ENCODE results near the gene TAF11L7.
"Not testable (repeated sequence)": the region's sequence is repeated elsewhere in the genome, so short reads cannot be mapped to it uniquely, and the experiment has no call there.

The TAF11L7 gene

GRCh38 chr5:17585658-17586057 is at the start of gene TAF11L7:
Gene TAF11L7 (minus strand): TSS chr5:17585758.
- not testable (repeated sequence) for DNase-seq

- no peak for DNase-seq
Measured at GRCh38 chr5:17634160-17634559, 48.6 kb upstream of the TAF11L7 start, which contains the start of gene TAF11L14. Gene TAF11L14 (plus strand): TSS chr5:17634460.

- not testable (repeated sequence) for DNase-seq
Measured at GRCh38 chr5:17631788-17632187, 46.2 kb upstream of the TAF11L7 start, which contains the start of gene TAF11L13. Gene TAF11L13 (plus strand): TSS chr5:17632088.

- DNase-seq: no peak
Measured at GRCh38 chr5:17625686-17626085, 40.1 kb upstream of the TAF11L7 start.

- no peak for DNase-seq
Measured at GRCh38 chr5:17620627-17621026, 35.1 kb upstream of the TAF11L7 start.

GRCh38 chr5:17619354-17619753 is 33.8 kb upstream of the TAF11L7 start:
- no peak for DNase-seq

- no peak for DNase-seq
Measured at GRCh38 chr5:17614872-17615605, 29.5 kb upstream of the TAF11L7 start.

- not testable (repeated sequence) for DNase-seq
Measured at GRCh38 chr5:17610092-17610491, 24.5 kb upstream of the TAF11L7 start, which contains the start of gene TAF11L12. Gene TAF11L12 (plus strand): TSS chr5:17610392.

GRCh38 chr5:17607461-17607860 is 21.9 kb upstream of the TAF11L7 start:
- not testable (repeated sequence) for DNase-seq

DNA sequence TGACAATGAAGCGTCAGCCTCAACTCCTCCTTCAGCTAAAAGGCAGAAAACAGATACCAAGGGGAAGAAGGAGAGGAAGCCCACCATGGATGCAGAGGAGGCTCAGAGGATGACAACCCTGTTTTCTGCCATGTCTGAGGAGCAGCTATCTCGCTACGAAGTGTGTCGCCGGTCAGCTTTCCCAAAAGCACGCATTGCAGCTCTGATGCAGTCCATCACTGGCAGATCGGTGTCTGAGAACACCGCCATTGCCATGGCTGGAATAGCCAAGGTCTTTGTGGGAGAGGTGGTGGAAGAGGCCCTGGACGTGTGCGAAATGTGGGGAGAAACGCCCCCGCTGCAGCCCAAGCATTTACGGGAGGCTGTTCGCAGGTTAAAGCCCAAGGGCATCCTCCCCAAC is 19.4 kb upstream of the TAF11L7 start:
- DNase-seq: no peak

DNA sequence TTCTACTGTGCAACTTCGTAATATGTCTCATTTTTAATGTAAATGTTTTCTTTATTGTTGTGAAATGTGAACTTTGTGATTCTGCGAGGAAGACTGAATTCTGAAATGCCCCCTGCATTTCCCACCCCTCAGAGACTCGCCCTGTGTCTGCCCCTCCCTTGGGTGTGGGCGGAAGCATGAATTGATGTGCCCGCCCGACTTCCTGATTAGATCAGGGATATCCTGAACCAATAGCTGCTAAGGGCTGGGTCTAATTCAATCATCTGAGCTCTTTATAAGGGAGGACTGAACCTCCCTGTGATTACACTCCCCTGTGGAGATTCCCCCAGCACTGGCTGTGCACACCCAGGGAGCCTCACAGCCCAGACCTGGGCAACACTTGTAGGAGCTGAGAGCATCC is 18.3 kb upstream of the TAF11L7 start, which contains the start of gene TAF11L11:
Gene TAF11L11, plus strand, starts transcription at position 304 of the 400 bp plus-strand sequence.
- not testable (repeated sequence) for DNase-seq

- not testable (repeated sequence) for DNase-seq
Measured at GRCh38 chr5:17597728-17598127, 12.2 kb upstream of the TAF11L7 start, which contains the start of gene TAF11L10. Gene TAF11L10 (minus strand): TSS chr5:17597828.

- not testable (repeated sequence) for DNase-seq
Measured at GRCh38 chr5:17594255-17594654, 8.7 kb upstream of the TAF11L7 start, which contains the start of gene TAF11L9. Gene TAF11L9 (minus strand): TSS chr5:17594394.

DNA sequence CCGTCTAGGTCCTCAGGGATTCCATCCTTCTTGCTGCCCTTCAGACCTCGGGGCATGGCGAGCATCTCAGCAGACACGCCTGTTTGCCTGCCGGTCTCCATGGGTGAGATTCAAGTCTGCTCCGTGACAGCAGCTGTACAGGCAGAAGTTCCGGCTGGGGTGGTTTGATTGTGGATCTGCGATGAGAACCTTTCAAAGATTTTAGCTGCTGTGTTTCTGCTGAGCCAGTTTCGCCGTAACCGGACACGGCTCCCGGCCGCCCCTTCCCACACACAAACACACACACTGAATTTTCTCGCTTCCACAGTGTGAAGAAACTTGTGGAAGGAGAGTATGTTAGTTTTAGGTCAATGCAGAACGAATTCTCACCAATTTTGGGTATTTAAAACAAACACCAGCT is 5.3 kb upstream of the TAF11L7 start, which contains the start of gene TAF11L8:
Gene TAF11L8, minus strand, starts transcription at position 101 of the 400 bp plus-strand sequence.
- not testable (repeated sequence) for DNase-seq
